H7 (cell line): ENCODE data around the gene PLEKHA7. TPM values are rescaled to one million over a fixed set of nuclear protein-coding genes. Genes with fewer than 3 reads are reported as not detected.

Source experiments
- DNase-seq: peaks from one replicate; pipeline ENCODE4 v3.0.0; 2012
- H3K27me3 ChIP-seq: 2 replicates; pipeline ENCODE4 v1.6.0; 2011; ENCODE audit warnings: mild to moderate bottlenecking, low read length; ENCODE audit not compliant: control insufficient read depth, insufficient read depth
- H3K36me3 ChIP-seq: replicated peaks from 2 replicates; pipeline ENCODE4 v1.5.1; 2011; ENCODE audit warnings: low read length; ENCODE audit not compliant: control insufficient read depth, insufficient read depth
- H3K4me3 ChIP-seq: 2 replicates; pipeline ENCODE4 v1.5.1; 2011; ENCODE audit warnings: low read depth, mild to moderate bottlenecking, control low read depth, low read length, moderate library complexity; ENCODE audit not compliant: insufficient read depth
- total RNA-seq: library from RNA; depleted of rRNA; stranded (reverse); fragments of >200 nt; shearing (Covaris generic); gene quantifications from 2 replicates; pipeline ENCODE4 v1.2.3, GENCODE V29; 2014

PLEKHA7 gene
- total RNA-seq, 1 experiment from 2014 or later: 4.2 TPM

GRCh38 chr11:16997624-16998023 lies 16.6 kb downstream of the PLEKHA7 start:
- no peak overlapping the region for H3K4me3 ChIP-seq
- no peaks in the 10 kb centered on the region for H3K27me3 ChIP-seq
- DNase-seq: no peak
- no peaks in the 10 kb centered on the region; the same call in 1 of the 2 replicates for H3K36me3 ChIP-seq

DNA sequence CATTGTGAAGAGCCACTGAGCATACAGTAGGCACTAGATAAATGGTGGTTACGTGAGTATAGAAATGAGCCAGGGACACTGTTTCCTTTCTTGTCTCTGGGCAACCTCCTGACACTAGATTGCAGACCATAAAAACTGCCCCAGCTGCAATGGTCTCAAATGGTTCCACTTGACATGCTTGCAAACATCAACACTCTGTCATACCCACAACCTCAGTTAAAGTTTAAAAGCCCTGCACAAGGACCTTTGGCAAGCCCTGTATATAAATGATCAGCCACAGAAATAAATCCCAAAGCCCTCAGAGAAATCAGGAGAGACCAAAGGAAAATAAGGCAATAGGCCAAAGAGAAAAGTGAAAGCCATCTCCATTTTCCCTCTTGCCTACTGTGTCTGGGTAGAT lies 20.7 kb downstream of the PLEKHA7 start:
- no peaks in the 10 kb centered on the region for H3K36me3 ChIP-seq
- no peak overlapping the region for H3K4me3 ChIP-seq
- DNase-seq: no peak
- no peaks in the 10 kb centered on the region for H3K27me3 ChIP-seq

- no peak for DNase-seq
- Histone ChIP-seq H3K36me3 (no peaks in the 10 kb centered on the region), H3K4me3 (no peak overlapping the region), H3K27me3 (no peaks in the 10 kb centered on the region)
Observed at GRCh38 chr11:16992846-16993245, 21.4 kb downstream of the PLEKHA7 start.

GRCh38 chr11:16989554-16989953 lies 24.7 kb downstream of the PLEKHA7 start:
- Histone ChIP-seq H3K36me3 (no peaks in the 10 kb centered on the region), H3K27me3 (no peaks in the 10 kb centered on the region), H3K4me3 (no peak overlapping the region)
- no peak for DNase-seq

DNA sequence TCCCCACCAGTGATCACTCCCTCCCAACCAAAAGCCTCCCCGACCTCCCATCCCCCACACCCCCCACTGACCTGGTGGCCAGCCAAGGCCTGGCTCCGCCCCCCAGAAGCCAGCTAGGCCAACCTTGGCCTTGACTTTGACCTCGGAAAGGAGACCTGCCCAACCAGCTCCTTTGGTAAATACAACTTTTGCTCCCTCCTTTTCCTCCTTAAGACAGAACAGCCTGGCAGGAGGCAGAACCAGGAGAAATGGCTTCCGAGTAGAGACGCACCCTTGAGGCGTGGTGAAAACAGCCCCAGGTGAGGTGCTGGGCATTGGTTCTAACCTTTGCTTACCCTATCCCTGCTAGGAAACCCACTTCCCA lies 27.0 kb downstream of the PLEKHA7 start:
- Histone ChIP-seq H3K27me3 (no peaks in the 10 kb centered on the region), H3K36me3 (no peaks in the 10 kb centered on the region), H3K4me3 (no peak overlapping the region)
- peak; percentile 82 for DNase-seq

- Histone ChIP-seq H3K4me3 (no peak overlapping the region), H3K27me3 (no peaks in the 10 kb centered on the region), H3K36me3 (no peaks in the 10 kb centered on the region)
- no peak for DNase-seq
Observed at GRCh38 chr11:16986434-16987204, 27.6 kb downstream of the PLEKHA7 start.

- no peaks in the 10 kb centered on the region for H3K36me3 ChIP-seq
- H3K4me3 ChIP-seq: no peak overlapping the region
- DNase-seq: no peak
- no peaks in the 10 kb centered on the region for H3K27me3 ChIP-seq
Observed at GRCh38 chr11:16985297-16985696, 28.9 kb downstream of the PLEKHA7 start.

GRCh38 chr11:16984229-16984628 lies 30.0 kb downstream of the PLEKHA7 start:
- Histone ChIP-seq H3K27me3 (no peaks in the 10 kb centered on the region), H3K36me3 (no peaks in the 10 kb centered on the region), H3K4me3 (no peak overlapping the region)
- no peak for DNase-seq

- Histone ChIP-seq H3K27me3 (no peaks in the 10 kb centered on the region), H3K36me3 (no peaks in the 10 kb centered on the region), H3K4me3 (no peak overlapping the region)
- no peak for DNase-seq
Observed at GRCh38 chr11:16982809-16983208, 31.4 kb downstream of the PLEKHA7 start.

DNA sequence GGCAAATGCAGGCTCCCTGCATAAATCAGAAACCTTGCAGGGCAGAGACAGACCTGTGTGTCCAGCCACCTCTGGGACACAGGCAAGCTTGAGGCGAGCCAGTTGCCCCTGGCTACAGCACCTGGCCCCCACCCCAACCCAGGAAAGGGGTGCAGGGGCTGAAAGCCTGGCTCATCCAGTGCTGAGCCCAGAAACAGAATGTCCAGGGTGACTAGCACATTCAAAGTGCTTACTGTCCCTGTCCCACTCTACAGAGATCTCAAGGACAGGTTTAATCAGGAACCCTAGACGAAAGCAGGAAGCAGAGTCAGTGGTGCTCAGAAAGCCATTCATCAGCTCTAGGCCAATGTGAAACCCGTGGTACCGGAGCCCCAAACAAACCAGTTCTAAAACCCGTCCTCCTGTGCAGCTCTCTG lies 31.9 kb downstream of the PLEKHA7 start:
- Histone ChIP-seq H3K36me3 (no peaks in the 10 kb centered on the region), H3K27me3 (no peaks in the 10 kb centered on the region), H3K4me3 (no peak overlapping the region)
- DNase-seq: no peak

DNA sequence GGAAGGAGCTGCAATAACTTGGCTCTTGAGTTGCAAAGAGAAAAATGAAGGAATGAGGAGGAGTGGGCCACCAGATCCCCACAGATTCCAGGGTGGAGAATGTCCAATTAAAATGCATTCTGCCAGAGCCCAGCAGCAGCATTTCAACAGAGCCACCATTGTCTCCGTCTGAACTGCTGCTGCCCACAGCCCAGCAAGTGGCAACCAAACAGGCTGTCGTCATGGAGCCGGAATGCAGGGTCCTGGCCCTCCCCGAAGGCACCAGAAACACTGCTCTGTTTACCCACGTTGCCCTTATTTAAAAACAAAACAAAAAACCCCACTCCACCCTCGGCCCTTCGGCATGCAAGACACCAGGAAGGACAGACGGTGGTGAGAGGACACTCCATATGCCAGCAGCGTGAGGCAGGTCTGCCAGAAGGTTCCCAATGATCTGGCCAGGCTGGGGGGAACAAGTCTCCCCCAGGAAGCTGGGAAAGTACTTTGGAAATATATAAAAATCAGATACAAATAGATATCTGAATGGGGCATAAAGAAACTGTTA lies 32.5 kb downstream of the PLEKHA7 start:
- H3K36me3 ChIP-seq: no peaks in the 10 kb centered on the region
- no peaks in the 10 kb centered on the region for H3K27me3 ChIP-seq
- DNase-seq: peak; percentile 55
- H3K4me3 ChIP-seq: no peak overlapping the region

GRCh38 chr11:16979703-16980622 lies 34.3 kb downstream of the PLEKHA7 start:
- Histone ChIP-seq H3K36me3 (no peaks in the 10 kb centered on the region), H3K27me3 (no peaks in the 10 kb centered on the region), H3K4me3 (no peak overlapping the region)
- no peak for DNase-seq

DNA sequence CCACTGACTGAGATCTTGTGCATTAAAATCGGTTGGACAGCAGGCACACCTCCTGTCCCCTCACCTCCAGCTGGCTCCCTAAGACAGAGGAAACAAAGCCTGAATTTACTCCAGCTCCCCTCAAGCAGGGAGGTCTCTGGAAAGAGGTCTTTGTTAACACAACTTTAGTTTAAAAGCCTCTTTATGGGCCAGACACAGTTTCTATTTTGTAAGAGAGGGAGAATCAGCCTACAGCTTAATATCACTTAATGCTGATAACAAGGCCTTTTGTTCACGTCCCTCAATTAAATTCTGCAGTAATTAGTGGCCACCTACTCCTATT lies 36.3 kb downstream of the PLEKHA7 start:
- Histone ChIP-seq H3K27me3 (no peaks in the 10 kb centered on the region), H3K4me3 (no peak overlapping the region), H3K36me3 (no peaks in the 10 kb centered on the region)
- no peak for DNase-seq

- Histone ChIP-seq H3K36me3 (no peaks in the 10 kb centered on the region), H3K27me3 (no peaks in the 10 kb centered on the region), H3K4me3 (no peak overlapping the region)
- no peak for DNase-seq
Observed at GRCh38 chr11:16977136-16977993, 36.8 kb downstream of the PLEKHA7 start.
